ENCODE measurements around the gene SMPD2.
"Not testable (repeated sequence)": the region's sequence is repeated elsewhere in the genome, so short reads cannot be mapped to it uniquely, and the experiment has no call there.

SMPD2 gene

GRCh38 chr6:109460161-109460829 is 19.8 kb downstream of the SMPD2 start:
- no peak for DNase-seq (ENCODE audit: low read depth in 2 of 2)

- not testable (repeated sequence) for DNase-seq (ENCODE audit: low read depth in 2 of 2)
These were observed 20.7 kb downstream of the SMPD2 start for GRCh38 chr6:109461205-109461604.

GRCh38 chr6:109461733-109462526 is 21.4 kb downstream of the SMPD2 start:
- no peak for DNase-seq (ENCODE audit: low read depth in 2 of 2)

- no peak for DNase-seq (ENCODE audit: low read depth in 2 of 2)
These were observed 25.2 kb downstream of the SMPD2 start for GRCh38 chr6:109465772-109466171.

- DNase-seq (ENCODE audit: low read depth in 2 of 2): no peak
These were observed 25.8 kb downstream of the SMPD2 start for GRCh38 chr6:109466212-109466923.

- no peak for DNase-seq (ENCODE audit: low read depth in 2 of 2)
These were observed 27.2 kb downstream of the SMPD2 start for GRCh38 chr6:109467696-109468095.

GRCh38 chr6:109469591-109470189 is 29.2 kb downstream of the SMPD2 start:
- DNase-seq (ENCODE audit: low read depth in 2 of 2): no peak

- DNase-seq (ENCODE audit: low read depth in 2 of 2): no peak
These were observed 30.7 kb downstream of the SMPD2 start for GRCh38 chr6:109471105-109471810.

- DNase-seq (ENCODE audit: low read depth in 2 of 2): no peak
These were observed 31.8 kb downstream of the SMPD2 start for GRCh38 chr6:109472132-109472995.

GRCh38 chr6:109473120-109473519 is 32.6 kb downstream of the SMPD2 start:
- no peak for DNase-seq (ENCODE audit: low read depth in 2 of 2)

- no peak for DNase-seq (ENCODE audit: low read depth in 2 of 2)
These were observed 34.5 kb downstream of the SMPD2 start for GRCh38 chr6:109474995-109475394.

- DNase-seq (ENCODE audit: low read depth in 2 of 2): no peak
These were observed 35.1 kb downstream of the SMPD2 start for GRCh38 chr6:109475625-109476024.

GRCh38 chr6:109477184-109477583 is 36.7 kb downstream of the SMPD2 start:
- no peak for DNase-seq (ENCODE audit: low read depth in 2 of 2)

GRCh38 chr6:109477725-109478124 is 37.2 kb downstream of the SMPD2 start:
- DNase-seq (ENCODE audit: low read depth in 2 of 2): no peak

GRCh38 chr6:109478222-109478805 is 37.8 kb downstream of the SMPD2 start:
- no peak for DNase-seq (ENCODE audit: low read depth in 2 of 2)

- no peak for DNase-seq (ENCODE audit: low read depth in 2 of 2)
These were observed 38.5 kb downstream of the SMPD2 start for GRCh38 chr6:109478841-109479624.

GRCh38 chr6:109480993-109481480 is 40.5 kb downstream of the SMPD2 start:
- no peak for DNase-seq (ENCODE audit: low read depth in 2 of 2)

GRCh38 chr6:109482905-109483734 is 42.6 kb downstream of the SMPD2 start, which contains the start of gene ZBTB24:
ZBTB24 (minus strand) TSS chr6:109483219; CDS start chr6:109482026, 1,193 bp downstream.
- DNase-seq (ENCODE audit: low read depth in 2 of 2): peak; percentile 72 to 79

Data from stimulated activated CD8-positive, alpha-beta memory T cell treated with anti-CD3 and anti-CD28 coated beads, Interleukin-15, amount 100 ng/mL, for 4 hours (primary cell).